ENCODE measurements around the gene HTRA2.
A peak's percentile ranks its signal among the peaks of the same experiment; 100 is the strongest.

Gene HTRA2

GRCh38 chr2:74516650-74517049 is 13.1 kb upstream of the HTRA2 start:
- no peak for DNase-seq

- DNase-seq, result no peak
These were observed 7.2 kb upstream of the HTRA2 start for GRCh38 chr2:74522516-74522915.

GRCh38 chr2:74524005-74524404 is 5.7 kb upstream of the HTRA2 start:
- no peak for DNase-seq

- no peak for DNase-seq
These were observed 4.6 kb upstream of the HTRA2 start for GRCh38 chr2:74524955-74525716.

- no peak for DNase-seq
These were observed 3.8 kb upstream of the HTRA2 start, which contains the start of gene DQX1 for GRCh38 chr2:74525717-74526648. DQX1 (minus strand) TSS chr2:74526231; CDS start chr2:74525729, 502 bp downstream.

- DNase-seq, result no peak
These were observed 3.0 kb upstream of the HTRA2 start for GRCh38 chr2:74526649-74527230.

- DNase-seq, result no peak
These were observed 2.0 kb upstream of the HTRA2 start for GRCh38 chr2:74527741-74528140.

- no peak for DNase-seq
These were observed 955 bp upstream of the HTRA2 start for GRCh38 chr2:74528600-74529356.

- peak; percentile 16 for DNase-seq
These were observed 780 bp downstream of the HTRA2 start for GRCh38 chr2:74530239-74531187.

GRCh38 chr2:74531666-74532065 is 1.9 kb downstream of the HTRA2 start:
- no peak for DNase-seq

GRCh38 chr2:74532222-74532621 is 2.5 kb downstream of the HTRA2 start:
- no peak for DNase-seq

GRCh38 chr2:74533464-74533863 is 3.7 kb downstream of the HTRA2 start:
- DNase-seq, result no peak

- no peak for DNase-seq
These were observed 4.7 kb downstream of the HTRA2 start for GRCh38 chr2:74534411-74534810.

GRCh38 chr2:74535440-74535965 is 5.8 kb downstream of the HTRA2 start:
- no peak for DNase-seq

- DNase-seq, result no peak
These were observed 6.6 kb downstream of the HTRA2 start for GRCh38 chr2:74536166-74536950.

GRCh38 chr2:74537140-74537539 is 7.4 kb downstream of the HTRA2 start:
- DNase-seq, result no peak

- DNase-seq, result no peak
These were observed 9.2 kb downstream of the HTRA2 start for GRCh38 chr2:74538881-74539339.

- DNase-seq, result no peak
These were observed 10.6 kb downstream of the HTRA2 start for GRCh38 chr2:74540291-74540690.

- DNase-seq, result no peak
These were observed 13.2 kb downstream of the HTRA2 start for GRCh38 chr2:74542978-74543377.

- DNase-seq, result no peak
These were observed 14.9 kb downstream of the HTRA2 start for GRCh38 chr2:74544634-74545033.

All from effector CD8-positive, alpha-beta T cell (primary cell).